H1 (cell line): ENCODE results near the gene HLA-E. TPM values are rescaled to one million over a fixed set of nuclear protein-coding genes. Genes with fewer than 3 reads are reported as not detected.
"Not testable (repeated sequence)": the region's sequence is repeated elsewhere in the genome, so short reads cannot be mapped to it uniquely, and the experiment has no call there.

ENCODE experiments used
- CTCF ChIA-PET: fragments of 300-600 bp; sonication (Branson Sonifier 250); formaldehyde crosslinking; loops from one replicate; lab custom pipeline; 2021; ENCODE audit not compliant: partially characterized antibody; lab: Charles Lee
- POLR2A ChIA-PET: fragments of 300-600 bp; sonication (Branson Sonifier 250); formaldehyde crosslinking; loops from one replicate; lab custom pipeline; 2021; ENCODE audit warnings: inconsistent platforms; ENCODE audit not compliant: partially characterized antibody; lab: Charles Lee
- DNase-seq, 2 experiments: peaks; one replicate each; pipeline versions ENCODE4 v3.0.0 to v3.0.0-alpha.2; 2010 to 2022; ENCODE audit warnings: low spot score in 2 of 2, low read depth in 1 of 2, mixed read lengths in 1 of 2
- FAIRE-seq: peaks from 2 replicates; lab custom pipeline; 2011; peaks lifted over from hg19 to GRCh38; lab: Jason Lieb, UNC
- H2AFZ ChIP-seq: 2 replicates; pipeline ENCODE4 v1.8.1; 2012; ENCODE audit warnings: low read length, inconsistent platforms
- H2AK5ac ChIP-seq: 2 replicates; pipeline ENCODE4 v1.6.1; 2013; ENCODE audit warnings: low read depth, low read length
- H2BK120ac ChIP-seq: replicated peaks from 2 replicates; pipeline ENCODE3; 2013; ENCODE audit warnings: low read depth, low read length, inconsistent platforms
- H2BK12ac ChIP-seq: 2 replicates; pipeline ENCODE4 v1.6.1; 2013; ENCODE audit warnings: low read depth, low read length
- H2BK15ac ChIP-seq: 2 replicates; pipeline ENCODE4 v1.6.1; 2013; ENCODE audit warnings: low read length
- H2BK20ac ChIP-seq: 2 replicates; pipeline ENCODE4 v1.6.1; 2013; ENCODE audit warnings: low read length
- H2BK5ac ChIP-seq: 2 replicates; pipeline ENCODE4 v1.6.1; 2013; ENCODE audit warnings: low read depth, low read length
- H3K14ac ChIP-seq: 2 replicates; pipeline ENCODE4 v1.6.1; 2013; ENCODE audit warnings: inconsistent platforms; ENCODE audit not compliant: insufficient read length
- H3K18ac ChIP-seq: 2 replicates; pipeline ENCODE4 v1.6.1; 2013; ENCODE audit warnings: low read length; ENCODE audit errors: extremely low read depth
- H3K23ac ChIP-seq: 2 replicates; pipeline ENCODE4 v1.6.1; 2013; ENCODE audit warnings: inconsistent platforms; ENCODE audit not compliant: insufficient read length
- H3K23me2 ChIP-seq: 2 replicates; pipeline ENCODE4 v1.6.1; 2013; ENCODE audit warnings: low read depth, low read length
- H3K27ac ChIP-seq: 2 replicates; pipeline ENCODE4 v1.6.1; 2011; ENCODE audit warnings: low read depth, low read length, inconsistent platforms
- H3K27me3 ChIP-seq, 4 experiments: replicated peaks in 1 of 4; 1 replicate in 1 of 4; 2 replicates in 3 of 4; pipeline versions ENCODE4 v1.6.1 to v1.8.1; 2011 to 2013; ENCODE audit warnings: low read length in 3 of 4, mild to moderate bottlenecking in 3 of 4, inconsistent platforms in 2 of 4, mixed read lengths in 2 of 4, moderate library complexity in 1 of 4; ENCODE audit not compliant: control insufficient read depth in 3 of 4, insufficient read depth in 3 of 4; ENCODE audit errors: extremely low read depth in 1 of 4
- H3K36me3 ChIP-seq, 4 experiments: 2 replicates each; pipeline versions ENCODE4 v1.6.1 to v1.8.1; 2011 to 2013; ENCODE audit warnings: mild to moderate bottlenecking in 4 of 4, low read length in 3 of 4, moderate library complexity in 2 of 4, control low read depth in 1 of 4, inconsistent platforms in 1 of 4; ENCODE audit not compliant: insufficient read depth in 4 of 4, control insufficient read depth in 2 of 4
- H3K4ac ChIP-seq: replicated peaks from 2 replicates; pipeline ENCODE3; 2013; ENCODE audit warnings: low read length, low read depth, mixed read lengths, inconsistent platforms; ENCODE audit not compliant: insufficient read length
- H3K4me1 ChIP-seq, 4 experiments: replicated peaks in 1 of 4; 1 replicate in 1 of 4; 2 replicates in 3 of 4; pipeline versions ENCODE4 v1.6.1 to v1.8.1; 2011 to 2013; ENCODE audit warnings: low read length in 3 of 4, inconsistent platforms in 2 of 4, mixed read lengths in 1 of 4; ENCODE audit not compliant: insufficient read depth in 4 of 4, control insufficient read depth in 3 of 4
- H3K4me2 ChIP-seq, 2 experiments: 2 replicates each; pipeline versions ENCODE4 v1.6.1 to v1.8.1; 2011 to 2013; ENCODE audit warnings: low read depth in 2 of 2, low read length in 2 of 2, control low read depth in 1 of 2, inconsistent platforms in 1 of 2, mild to moderate bottlenecking in 1 of 2; ENCODE audit not compliant: insufficient read depth in 1 of 2
- H3K4me3 ChIP-seq, 4 experiments: fragments of 200-600, 300-600 bp in 1 of 4; sonication (generic), shearing (Covaris generic), sonication (Bioruptor Twin) in 1 of 4; 2 replicates each; pipeline versions ENCODE4 v1.5.1 to v1.8.1; 2011 to 2016; ENCODE audit warnings: low read length in 4 of 4, low read depth in 3 of 4, control low read depth in 2 of 4, inconsistent platforms in 2 of 4, mild to moderate bottlenecking in 2 of 4, mixed read lengths in 1 of 4, moderate library complexity in 1 of 4; ENCODE audit not compliant: insufficient read depth in 2 of 4; ENCODE audit errors: extremely low read depth in 1 of 4
- H3K56ac ChIP-seq: replicated peaks from 2 replicates; pipeline ENCODE3; 2013; ENCODE audit warnings: low read depth, mild to moderate bottlenecking, mixed read lengths, low read length, inconsistent platforms; ENCODE audit not compliant: insufficient read length
- H3K79me1 ChIP-seq: 2 replicates; pipeline ENCODE4 v1.6.1; 2013; ENCODE audit warnings: low read depth, low read length, control low read depth
- H3K79me2 ChIP-seq, 2 experiments: 2 replicates each; pipeline versions ENCODE4 v1.6.1 to v1.8.1; 2012 to 2013; ENCODE audit warnings: low read length in 2 of 2, mild to moderate bottlenecking in 2 of 2, inconsistent platforms in 1 of 2; ENCODE audit not compliant: insufficient read depth in 2 of 2, control insufficient read depth in 1 of 2
- H3K9ac ChIP-seq, 4 experiments: replicated peaks in 1 of 4; 1 replicate in 1 of 4; 2 replicates in 3 of 4; pipeline versions ENCODE4 v1.6.1 to v1.8.1; 2011 to 2013; ENCODE audit warnings: low read depth in 3 of 4, low read length in 3 of 4, control low read depth in 2 of 4, mild to moderate bottlenecking in 2 of 4, moderate library complexity in 2 of 4, inconsistent platforms in 1 of 4; ENCODE audit errors: extremely low read depth in 1 of 4
- H3K9me3 ChIP-seq, 2 experiments: 2 replicates each; pipeline versions ENCODE4 v1.6.1 to v1.8.1; 2012 to 2013; ENCODE audit warnings: mild to moderate bottlenecking in 2 of 2, moderate library complexity in 2 of 2, control low read depth in 1 of 2, inconsistent platforms in 1 of 2, low read depth in 1 of 2, low read length in 1 of 2, mixed read lengths in 1 of 2; ENCODE audit not compliant: insufficient read depth in 2 of 2
- H4K20me1 ChIP-seq, 2 experiments: replicated peaks in 1 of 2; 2 replicates each; pipeline versions ENCODE3 to v1.8.1; 2011 to 2013; ENCODE audit warnings: inconsistent platforms in 2 of 2, low read length in 2 of 2, mild to moderate bottlenecking in 1 of 2; ENCODE audit not compliant: insufficient read depth in 2 of 2, control insufficient read depth in 1 of 2
- H4K5ac ChIP-seq: 2 replicates; pipeline ENCODE4 v1.6.1; 2013; ENCODE audit warnings: low read length, low read depth, mixed read lengths, inconsistent platforms; ENCODE audit not compliant: insufficient read length
- H4K8ac ChIP-seq: 2 replicates; pipeline ENCODE4 v1.8.0; 2013; ENCODE audit warnings: mild to moderate bottlenecking, moderate library complexity, low read length, inconsistent platforms; ENCODE audit not compliant: insufficient read depth; ENCODE audit errors: extremely low read depth
- H4K91ac ChIP-seq: replicated peaks from 2 replicates; pipeline ENCODE3; 2013; ENCODE audit warnings: low read length, mixed read lengths, inconsistent platforms; ENCODE audit not compliant: insufficient read length
- WGBS, 2 experiments: shearing (Covaris generic) in 1 of 2; methylation state at CpG; one replicate each; pipeline versions ENCODE4 v1.1.6 to v1.1.7; 2013 to 2015; ENCODE audit warnings: low lambda C conversion rate in 2 of 2, mixed read lengths in 2 of 2, inconsistent platforms in 1 of 2, low coverage in 1 of 2, missing lambda C conversion rate in 1 of 2; ENCODE audit not compliant: insufficient replicate concordance in 2 of 2, insufficient coverage in 1 of 2, insufficient read length in 1 of 2; ENCODE audit errors: extremely low coverage in 1 of 2, missing lambda C conversion rate in 1 of 2; 5-methylcytosine and 5-hydroxymethylcytosine counted together
- polyA plus RNA-seq, 7 experiments: library from polyadenylated mRNA; depleted of rRNA in 3 of 7; stranded (reverse) in 5 of 7; unstranded in 2 of 7; fragments of >200 nt in 5 of 7; fragments of 200-250 nt in 2 of 7; gene quantifications; 1 replicate in 5 of 7; 2 replicates in 1 of 7; 4 replicates in 1 of 7; pipeline versions ENCODE4 v1.2.1 to v1.2.3, GENCODE V29; 2011 to 2013; ENCODE audit warnings: missing spikeins in 2 of 7, mixed read lengths in 2 of 7
- total RNA-seq: library from RNA; stranded (reverse); fragmentation: NEBNext Ultra II Directional; extraction: Animal tissue kit (Norgen Biotek cat#: 25700); gene quantifications from 2 replicates; pipeline ENCODE4 v1.2.1, GENCODE V29; 2021

Gene HLA-E
- total and polyA plus RNA-seq, 2 of the 8 experiments (the other 6 are each of a cell fraction or from before 2014, with no cell fraction given): 20.2 to 28.0 TPM

DNA sequence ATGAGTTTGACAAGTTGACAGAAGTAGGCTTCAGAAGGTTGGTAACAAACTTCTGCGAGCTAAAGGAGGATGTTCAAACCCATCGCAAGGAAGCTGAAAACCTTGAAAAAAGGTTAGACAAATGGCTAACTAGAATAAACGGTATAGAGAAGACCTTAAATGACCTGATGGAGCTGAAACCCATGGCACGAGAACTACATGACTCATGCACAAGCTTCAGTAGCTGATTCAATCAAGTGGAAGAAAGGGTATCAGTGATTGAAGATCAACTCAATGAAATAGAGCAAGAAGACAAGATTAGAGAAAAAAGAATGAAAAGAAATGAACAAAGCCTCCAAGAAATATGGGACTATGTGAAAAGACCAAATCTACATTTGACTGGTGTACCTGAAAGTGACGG lies 32.6 kb downstream of the HLA-E start:
- H3K18ac ChIP-seq, H3K4me1 ChIP-seq, H3K9ac ChIP-seq, H3K14ac ChIP-seq, POLR2A ChIA-PET, H4K8ac ChIP-seq, H3K56ac ChIP-seq, H2BK120ac ChIP-seq, FAIRE-seq, H4K20me1 ChIP-seq, H3K36me3 ChIP-seq, H4K91ac ChIP-seq, H3K9me3 ChIP-seq, H2BK5ac ChIP-seq, H3K23ac ChIP-seq, H3K23me2 ChIP-seq, H3K4me2 ChIP-seq, H2AFZ ChIP-seq, H3K27me3 ChIP-seq, H3K79me1 ChIP-seq, H2AK5ac ChIP-seq, H3K4ac ChIP-seq, DNase-seq, H3K27ac ChIP-seq, H2BK20ac ChIP-seq, H3K79me2 ChIP-seq, H3K4me3 ChIP-seq, H2BK15ac ChIP-seq, H4K5ac ChIP-seq, H2BK12ac ChIP-seq: not testable (repeated sequence)
- WGBS, 2 experiments: 87% methylated on average over 5 of the region's 5 CpGs; no CpG with 5 or more reads in 1 of the 2 experiments
- CTCF ChIA-PET: interaction anchor here (1.2 to 2.6 kb wide), 5 partner anchors 11 to 37 kb away, joined by 3 to 12 read pairs (median 4); no protein-coding TSS in a partner anchor

DNA sequence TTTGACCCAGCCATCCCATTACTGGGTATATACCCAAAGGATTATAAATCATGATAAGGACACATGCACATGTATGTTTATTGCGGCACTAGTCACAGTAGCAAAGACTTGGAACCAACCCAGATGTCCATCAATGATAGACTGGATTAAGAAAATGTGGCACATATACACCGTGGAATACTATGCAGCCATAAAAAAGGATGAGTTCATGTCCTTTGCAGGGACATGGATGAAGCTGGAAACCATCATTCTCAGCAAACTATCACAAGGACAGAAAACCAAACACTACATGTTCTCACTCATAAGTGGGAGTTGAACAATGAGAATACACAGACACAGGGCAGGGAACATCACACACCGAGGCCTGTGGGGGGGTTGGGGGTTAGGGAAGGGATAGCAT lies 37.1 kb downstream of the HLA-E start:
- H3K14ac ChIP-seq, FAIRE-seq, H3K4me1 ChIP-seq, H2AK5ac ChIP-seq, H2BK15ac ChIP-seq, H4K5ac ChIP-seq, H4K8ac ChIP-seq, H2BK5ac ChIP-seq, H2BK20ac ChIP-seq, H3K27me3 ChIP-seq, H3K23ac ChIP-seq, H3K9me3 ChIP-seq, H3K79me1 ChIP-seq, H3K9ac ChIP-seq, H2BK120ac ChIP-seq, H3K27ac ChIP-seq, H3K4me3 ChIP-seq, H3K4me2 ChIP-seq, H3K36me3 ChIP-seq, H3K4ac ChIP-seq, POLR2A ChIA-PET, H2BK12ac ChIP-seq, H3K79me2 ChIP-seq, H3K18ac ChIP-seq, H4K20me1 ChIP-seq, H3K56ac ChIP-seq, H3K23me2 ChIP-seq, H2AFZ ChIP-seq, H4K91ac ChIP-seq, DNase-seq: not testable (repeated sequence)
- CTCF ChIA-PET: interaction anchor here (0.7 to 2.3 kb wide), 3 partner anchors 15 to 33 kb away, joined by 4 to 9 read pairs (median 4); no protein-coding TSS in a partner anchor
- 98% methylated on average over 3 of the region's 3 CpGs; no CpG with 5 or more reads in 1 of the 2 experiments for WGBS, 2 experiments
